ENCODE results near the gene RBM6. TPM values are rescaled to one million over a fixed set of nuclear protein-coding genes. Genes with fewer than 3 reads are reported as not detected.

RBM6 gene
- total RNA-seq, 1 experiment from 2014 or later, result 58.3 TPM

- Histone ChIP-seq H4K20me1 (ENCODE audit: insufficient read depth) (no peaks in the 10 kb centered on the region), H3K9me3 (ENCODE audit: control insufficient read depth in 1 of 2, insufficient read depth in 1 of 2, low read depth in 1 of 2, low read length in 2 of 2) (no peaks in the 10 kb centered on the region), H3K9ac (ENCODE audit: low read length) (no peak overlapping the region), H2AFZ (ENCODE audit: low read depth, low read length, poor library complexity, severe bottlenecking) (no peak overlapping the region), H3K4me3 (replicated peaks in 1 of 2; ENCODE audit: low read depth in 1 of 2, low read length in 2 of 2) (no peak overlapping the region), H3K4me2 (ENCODE audit: low read length) (no peak overlapping the region), H3K36me3 (ENCODE audit: control insufficient read depth in 1 of 2, insufficient read depth in 2 of 2, low read length in 2 of 2) (peaks cover 0 to 3% of the 10 kb centered on the region in 2 experiments; a peak in 2 of 4 replicates), H3K4me1 (ENCODE audit: control insufficient read depth in 1 of 2, insufficient read depth in 2 of 2, low read length in 2 of 2) (peaks cover 0 to under 1% of the 10 kb centered on the region in 2 experiments; a peak in 1 of 4 replicates), H3K27ac (ENCODE audit: low read depth, low read length) (no peak overlapping the region), H3K9me2 (ENCODE audit: insufficient read depth) (no peaks in the 10 kb centered on the region), H3K79me2 (ENCODE audit: insufficient read depth, low read length) (peaks cover 2% of the 10 kb centered on the region; the same call in 1 of the 2 replicates), H3K27me3 (ENCODE audit: insufficient read depth, low read length) (no peaks in the 10 kb centered on the region)
- DNase-seq (ENCODE audit: low read depth, low spot score) (no peak), ATAC-seq (no peak)
- no TSS peak for BruUV-seq (replicated peaks)
- RAD21 ChIA-PET (ENCODE audit: low non-redundant PET in 1 of 2, low total read pairs in 2 of 2, uncharacterized antibody in 2 of 2, unreplicated experiment in 2 of 2), result no interaction called here
- TF ChIP-seq CBX3 (IDR thresholded peaks at IDR 0.05; ENCODE audit: low read depth) (no peak), CTCF (IDR thresholded peaks at IDR 0.05 in 2 of 3, conservative IDR thresholded peaks at IDR 0.05 in 1 of 3; ENCODE audit: borderline replicate concordance in 1 of 3, insufficient read depth in 1 of 3, low read depth in 2 of 3, low read length in 2 of 3) (no peak), SP1 (IDR thresholded peaks at IDR 0.05; ENCODE audit: low read depth) (no peak), TCF7L2 (IDR thresholded peaks at IDR 0.05; ENCODE audit: borderline replicate concordance, extremely low read depth, insufficient read depth, insufficient read length) (no peak), ZNF274 (IDR thresholded peaks at IDR 0.05; ENCODE audit: low read depth, low read length) (no peak), JUND (IDR thresholded peaks at IDR 0.05) (no peak), EGR1 (IDR thresholded peaks at IDR 0.05; ENCODE audit: low read depth) (no peak), ZFX (IDR thresholded peaks at IDR 0.05) (no peak)
- intact Hi-C loops (cut with micrococcal nuclease), result no loop called here
- POLR2A ChIA-PET, result no interaction called here
- CTCF ChIA-PET, result no interaction called here
These were observed 105.0 kb downstream of the RBM6 start for GRCh38 chr3:50044976-50045375.

DNA sequence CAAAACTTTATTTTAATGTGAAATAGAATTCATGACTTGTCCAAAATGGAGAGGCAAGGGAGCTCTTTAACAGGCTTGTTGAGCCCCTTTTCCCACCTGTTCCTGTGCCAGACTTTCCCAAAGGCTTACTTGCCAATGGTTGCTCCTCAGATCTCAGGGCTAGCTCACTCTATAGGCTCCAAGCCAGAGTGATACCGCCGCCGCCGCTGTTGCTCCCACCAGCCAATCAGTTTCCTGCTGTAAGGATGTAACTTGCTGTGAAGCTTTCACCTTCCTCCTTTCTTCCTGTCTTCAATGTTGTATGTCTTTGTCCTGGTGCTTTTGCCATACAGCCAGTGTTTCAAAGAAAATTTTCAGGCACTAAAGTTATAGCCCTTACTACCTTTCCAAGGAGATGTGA lies 107.5 kb downstream of the RBM6 start:
- Histone ChIP-seq H2AFZ (ENCODE audit: low read depth, low read length, poor library complexity, severe bottlenecking) (no peak overlapping the region), H3K4me2 (ENCODE audit: low read length) (no peak overlapping the region), H3K9ac (ENCODE audit: low read length) (no peak overlapping the region), H3K9me2 (ENCODE audit: insufficient read depth) (no peaks in the 10 kb centered on the region), H3K4me3 (replicated peaks in 1 of 2; ENCODE audit: low read depth in 1 of 2, low read length in 2 of 2) (no peak overlapping the region), H3K79me2 (ENCODE audit: insufficient read depth, low read length) (peaks cover 2% of the 10 kb centered on the region; the same call in 1 of the 2 replicates), H3K36me3 (ENCODE audit: control insufficient read depth in 1 of 2, insufficient read depth in 2 of 2, low read length in 2 of 2) (peaks cover 0 to 3% of the 10 kb centered on the region in 2 experiments; a peak in 2 of 4 replicates), H3K27me3 (ENCODE audit: insufficient read depth, low read length) (no peaks in the 10 kb centered on the region), H3K27ac (ENCODE audit: low read depth, low read length) (no peak overlapping the region), H4K20me1 (ENCODE audit: insufficient read depth) (no peaks in the 10 kb centered on the region), H3K4me1 (ENCODE audit: control insufficient read depth in 1 of 2, insufficient read depth in 2 of 2, low read length in 2 of 2) (peaks cover 0 to 5% of the 10 kb centered on the region in 2 experiments; a peak in 1 of 4 replicates), H3K9me3 (ENCODE audit: control insufficient read depth in 1 of 2, insufficient read depth in 1 of 2, low read depth in 1 of 2, low read length in 2 of 2) (no peaks in the 10 kb centered on the region)
- RAD21 ChIA-PET (ENCODE audit: low non-redundant PET in 1 of 2, low total read pairs in 2 of 2, uncharacterized antibody in 2 of 2, unreplicated experiment in 2 of 2), result no interaction called here
- intact Hi-C loops (cut with micrococcal nuclease), result no loop called here
- DNase-seq (ENCODE audit: low read depth, low spot score), result no peak
- CTCF ChIA-PET, result no interaction called here
- TF ChIP-seq POLR2A (IDR thresholded peaks at IDR 0.05; ENCODE audit: borderline replicate concordance, extremely low read depth, insufficient read depth, insufficient read length) (no peak), ZBTB33 (IDR thresholded peaks at IDR 0.05; ENCODE audit: extremely low read depth, insufficient replicate concordance, low read length) (no peak), FOSL1 (IDR thresholded peaks at IDR 0.05; ENCODE audit: low read depth) (no peak), CBX3 (IDR thresholded peaks at IDR 0.05; ENCODE audit: low read depth) (no peak), JUND (IDR thresholded peaks at IDR 0.05) (no peak), SIN3A (IDR thresholded peaks at IDR 0.05; ENCODE audit: low read depth) (no peak)
- TF ChIP-seq, protein P1, sequence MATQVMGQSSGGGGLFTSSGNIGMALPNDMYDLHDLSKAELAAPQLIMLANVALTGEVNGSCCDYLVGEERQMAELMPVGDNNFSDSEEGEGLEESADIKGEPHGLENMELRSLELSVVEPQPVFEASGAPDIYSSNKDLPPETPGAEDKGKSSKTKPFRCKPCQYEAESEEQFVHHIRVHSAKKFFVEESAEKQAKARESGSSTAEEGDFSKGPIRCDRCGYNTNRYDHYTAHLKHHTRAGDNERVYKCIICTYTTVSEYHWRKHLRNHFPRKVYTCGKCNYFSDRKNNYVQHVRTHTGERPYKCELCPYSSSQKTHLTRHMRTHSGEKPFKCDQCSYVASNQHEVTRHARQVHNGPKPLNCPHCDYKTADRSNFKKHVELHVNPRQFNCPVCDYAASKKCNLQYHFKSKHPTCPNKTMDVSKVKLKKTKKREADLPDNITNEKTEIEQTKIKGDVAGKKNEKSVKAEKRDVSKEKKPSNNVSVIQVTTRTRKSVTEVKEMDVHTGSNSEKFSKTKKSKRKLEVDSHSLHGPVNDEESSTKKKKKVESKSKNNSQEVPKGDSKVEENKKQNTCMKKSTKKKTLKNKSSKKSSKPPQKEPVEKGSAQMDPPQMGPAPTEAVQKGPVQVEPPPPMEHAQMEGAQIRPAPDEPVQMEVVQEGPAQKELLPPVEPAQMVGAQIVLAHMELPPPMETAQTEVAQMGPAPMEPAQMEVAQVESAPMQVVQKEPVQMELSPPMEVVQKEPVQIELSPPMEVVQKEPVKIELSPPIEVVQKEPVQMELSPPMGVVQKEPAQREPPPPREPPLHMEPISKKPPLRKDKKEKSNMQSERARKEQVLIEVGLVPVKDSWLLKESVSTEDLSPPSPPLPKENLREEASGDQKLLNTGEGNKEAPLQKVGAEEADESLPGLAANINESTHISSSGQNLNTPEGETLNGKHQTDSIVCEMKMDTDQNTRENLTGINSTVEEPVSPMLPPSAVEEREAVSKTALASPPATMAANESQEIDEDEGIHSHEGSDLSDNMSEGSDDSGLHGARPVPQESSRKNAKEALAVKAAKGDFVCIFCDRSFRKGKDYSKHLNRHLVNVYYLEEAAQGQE (IDR thresholded peaks at IDR 0.05; ENCODE audit: low read depth), result no peak
- ATAC-seq, result no peak
- POLR2A ChIA-PET, result no interaction called here
- BruUV-seq (replicated peaks), result no TSS peak
